ENCODE results near the gene MRPL23. TPM values are rescaled to one million over a fixed set of nuclear protein-coding genes. Genes with fewer than 3 reads are reported as not detected.

MRPL23 gene
- total and polyA plus RNA-seq, 2 experiments from 2014 or later = 127 to 137 TPM

- Histone ChIP-seq H3K9me3 (ENCODE audit: low read depth) (no peaks in the 10 kb centered on the region), H3K27ac (no peak overlapping the region), H3K27me3 (no peaks in the 10 kb centered on the region), H3K36me3 (no peaks in the 10 kb centered on the region), H3K4me1 (ENCODE audit: low read depth) (no peaks in the 10 kb centered on the region), H3K4me3 (no peak overlapping the region)
- TF ChIP-seq, protein P1, sequence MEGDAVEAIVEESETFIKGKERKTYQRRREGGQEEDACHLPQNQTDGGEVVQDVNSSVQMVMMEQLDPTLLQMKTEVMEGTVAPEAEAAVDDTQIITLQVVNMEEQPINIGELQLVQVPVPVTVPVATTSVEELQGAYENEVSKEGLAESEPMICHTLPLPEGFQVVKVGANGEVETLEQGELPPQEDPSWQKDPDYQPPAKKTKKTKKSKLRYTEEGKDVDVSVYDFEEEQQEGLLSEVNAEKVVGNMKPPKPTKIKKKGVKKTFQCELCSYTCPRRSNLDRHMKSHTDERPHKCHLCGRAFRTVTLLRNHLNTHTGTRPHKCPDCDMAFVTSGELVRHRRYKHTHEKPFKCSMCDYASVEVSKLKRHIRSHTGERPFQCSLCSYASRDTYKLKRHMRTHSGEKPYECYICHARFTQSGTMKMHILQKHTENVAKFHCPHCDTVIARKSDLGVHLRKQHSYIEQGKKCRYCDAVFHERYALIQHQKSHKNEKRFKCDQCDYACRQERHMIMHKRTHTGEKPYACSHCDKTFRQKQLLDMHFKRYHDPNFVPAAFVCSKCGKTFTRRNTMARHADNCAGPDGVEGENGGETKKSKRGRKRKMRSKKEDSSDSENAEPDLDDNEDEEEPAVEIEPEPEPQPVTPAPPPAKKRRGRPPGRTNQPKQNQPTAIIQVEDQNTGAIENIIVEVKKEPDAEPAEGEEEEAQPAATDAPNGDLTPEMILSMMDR (IDR thresholded peaks at IDR 0.05; ENCODE audit: low read depth, low read length) = no peak
- DNase-seq (ENCODE audit: low read depth in 1 of 2, low spot score in 1 of 2) = no peak
Measured at GRCh38 chr11:1994121-1994520, 47.0 kb downstream of the MRPL23 start.

- H3K4me3 ChIP-seq = no peak within 1 kb of the TSS
- no peak for DNase-seq (ENCODE audit: low read depth in 1 of 2, low spot score in 1 of 2)
- no peaks in the 10 kb centered on the region for H3K36me3 ChIP-seq
- no peak within 1 kb of the TSS for H3K27ac ChIP-seq
- H3K27me3 ChIP-seq = no peaks in the 10 kb centered on the region
- no peaks in the 10 kb centered on the region for H3K9me3 ChIP-seq (ENCODE audit: low read depth)
- TF ChIP-seq, protein P1 (IDR thresholded peaks at IDR 0.05; ENCODE audit: low read depth, low read length) = no peak
- no peaks in the 10 kb centered on the region for H3K4me1 ChIP-seq (ENCODE audit: low read depth)
Measured at GRCh38 chr11:1997755-1998154, 50.6 kb downstream of the MRPL23 start, which contains the start of gene H19. Gene H19 (minus strand): TSS chr11:1997842.

GRCh38 chr11:1998290-1998689 is 51.2 kb downstream of the MRPL23 start:
- H3K36me3 ChIP-seq = no peaks in the 10 kb centered on the region

GRCh38 chr11:1998861-1999260 is 51.7 kb downstream of the MRPL23 start:
- TF ChIP-seq, protein P1 (IDR thresholded peaks at IDR 0.05; ENCODE audit: low read depth, low read length) = no peak
- H3K4me1 ChIP-seq (ENCODE audit: low read depth) = no peaks in the 10 kb centered on the region
- no peak overlapping the region for H3K27ac ChIP-seq
- no peak for DNase-seq (ENCODE audit: low read depth in 1 of 2, low spot score in 1 of 2)
- H3K27me3 ChIP-seq = no peaks in the 10 kb centered on the region
- no peaks in the 10 kb centered on the region for H3K36me3 ChIP-seq
- H3K9me3 ChIP-seq (ENCODE audit: low read depth) = no peaks in the 10 kb centered on the region
- H3K4me3 ChIP-seq = no peak overlapping the region

More at GRCh38 chr11:1998290-1998689, 51.2 kb downstream of the MRPL23 start:
- DNase-seq (ENCODE audit: low read depth in 1 of 2, low spot score in 1 of 2) = no peak
- Histone ChIP-seq H3K9me3 (ENCODE audit: low read depth) (no peaks in the 10 kb centered on the region), H3K4me3 (no peak overlapping the region), H3K4me1 (ENCODE audit: low read depth) (no peaks in the 10 kb centered on the region), H3K27me3 (no peaks in the 10 kb centered on the region), H3K27ac (no peak overlapping the region)
- TF ChIP-seq, protein P1 (IDR thresholded peaks at IDR 0.05; ENCODE audit: low read depth, low read length) = no peak

DNA sequence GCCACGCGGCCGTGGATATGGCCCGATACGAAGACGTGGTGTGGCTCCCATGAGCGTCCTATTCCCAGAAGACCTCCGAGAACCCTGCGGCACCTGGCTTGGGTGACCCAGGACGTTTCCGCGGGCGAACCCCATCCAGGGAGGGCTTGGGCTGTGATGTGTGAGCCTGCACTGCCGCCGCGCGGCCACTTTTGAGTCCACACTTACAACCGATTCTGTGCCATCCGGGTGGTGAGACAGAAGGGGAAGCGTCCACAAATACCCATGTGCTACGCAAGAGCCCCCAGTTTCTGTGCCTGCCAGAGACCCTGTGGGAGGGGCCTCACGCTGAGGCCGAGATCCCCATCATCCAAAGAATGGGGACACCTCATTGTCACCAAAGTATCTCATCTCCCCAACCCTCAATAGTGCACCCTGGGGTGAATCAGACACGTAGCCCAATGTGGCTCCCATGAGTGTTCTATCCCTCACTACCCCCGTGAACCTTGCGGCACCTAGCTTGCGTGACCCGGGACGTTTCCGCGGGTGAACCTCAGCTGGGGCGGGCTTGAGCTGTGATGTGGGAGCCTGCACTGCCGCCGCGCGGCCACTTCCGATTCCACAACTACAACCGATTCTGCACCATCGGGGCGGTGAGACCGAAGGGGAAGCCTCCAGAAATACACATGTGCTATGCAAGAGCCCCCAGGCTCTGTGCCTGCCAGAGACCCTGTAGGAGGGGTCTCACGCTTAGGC is 55.1 kb downstream of the MRPL23 start:
- TF ChIP-seq, protein P1 (IDR thresholded peaks at IDR 0.05; ENCODE audit: low read depth, low read length) = no peak
- H3K4me1 ChIP-seq (ENCODE audit: low read depth) = no peaks in the 10 kb centered on the region
- no peak overlapping the region for H3K4me3 ChIP-seq
- DNase-seq (ENCODE audit: low read depth in 1 of 2, low spot score in 1 of 2) = no peak
- no peaks in the 10 kb centered on the region for H3K27me3 ChIP-seq
- no peaks in the 10 kb centered on the region for H3K36me3 ChIP-seq
- no peaks in the 10 kb centered on the region for H3K9me3 ChIP-seq (ENCODE audit: low read depth)
- H3K27ac ChIP-seq = no peak overlapping the region

All from cardiac muscle cell (in vitro differentiated cells and primary cell).